Tibial nerve (tissue), 4 donors: Measurements from ENCODE around the gene PDZD2.
"Not testable (repeated sequence)": the region's sequence is repeated elsewhere in the genome, so short reads cannot be mapped to it uniquely, and the experiment has no call there.

Experiments used
- EP300 ChIP-seq, 2 donors: sonication (generic); formaldehyde crosslinking; IDR thresholded peaks; one replicate each; pipeline ENCODE4 v1.6.1; 2017; ENCODE audit warnings: antibody characterized with exemption in 2 of 2, mild to moderate bottlenecking in 1 of 2
- POLR2A ChIP-seq, 2 donors: fragments of 450-650 bp; IDR thresholded peaks; one replicate each; pipeline ENCODE4 v1.6.1; 2017; ENCODE audit warnings: antibody characterized with exemption in 2 of 2, mild to moderate bottlenecking in 2 of 2, moderate library complexity in 2 of 2
- TF ChIP-seq, protein P1 (sequence below), 5 experiments: fragments of 200-600 bp in 3 of 5; fragments of 450-650 bp in 2 of 5; sonication (generic) in 3 of 5; IDR thresholded peaks; one replicate each; pipeline ENCODE4 v1.5.1; 2016 to 2019; ENCODE audit warnings: antibody characterized with exemption in 5 of 5, mild to moderate bottlenecking in 3 of 5, moderate library complexity in 2 of 5

DNA sequence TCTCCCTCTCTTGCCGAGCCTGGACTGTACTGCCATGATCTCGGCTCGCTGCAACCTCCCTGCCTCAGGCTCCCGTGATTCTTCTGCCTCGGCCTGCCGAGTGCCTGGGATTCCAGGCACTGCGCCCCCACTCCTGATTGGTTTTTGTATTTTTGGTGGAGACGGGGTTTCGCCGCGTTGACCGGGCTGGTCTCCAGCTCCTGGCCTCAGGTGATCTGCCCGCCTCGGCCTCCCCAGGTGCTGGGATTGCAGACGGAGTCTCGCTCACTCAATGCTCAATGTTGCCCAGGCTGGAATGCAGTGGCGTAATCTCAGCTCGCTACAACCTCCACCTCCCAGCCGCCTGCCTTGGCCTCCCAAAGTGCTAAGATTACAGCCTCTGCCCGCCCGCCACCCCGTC lies 400.2 kb downstream of the PDZD2 start:
- TF ChIP-seq, protein P1, sequence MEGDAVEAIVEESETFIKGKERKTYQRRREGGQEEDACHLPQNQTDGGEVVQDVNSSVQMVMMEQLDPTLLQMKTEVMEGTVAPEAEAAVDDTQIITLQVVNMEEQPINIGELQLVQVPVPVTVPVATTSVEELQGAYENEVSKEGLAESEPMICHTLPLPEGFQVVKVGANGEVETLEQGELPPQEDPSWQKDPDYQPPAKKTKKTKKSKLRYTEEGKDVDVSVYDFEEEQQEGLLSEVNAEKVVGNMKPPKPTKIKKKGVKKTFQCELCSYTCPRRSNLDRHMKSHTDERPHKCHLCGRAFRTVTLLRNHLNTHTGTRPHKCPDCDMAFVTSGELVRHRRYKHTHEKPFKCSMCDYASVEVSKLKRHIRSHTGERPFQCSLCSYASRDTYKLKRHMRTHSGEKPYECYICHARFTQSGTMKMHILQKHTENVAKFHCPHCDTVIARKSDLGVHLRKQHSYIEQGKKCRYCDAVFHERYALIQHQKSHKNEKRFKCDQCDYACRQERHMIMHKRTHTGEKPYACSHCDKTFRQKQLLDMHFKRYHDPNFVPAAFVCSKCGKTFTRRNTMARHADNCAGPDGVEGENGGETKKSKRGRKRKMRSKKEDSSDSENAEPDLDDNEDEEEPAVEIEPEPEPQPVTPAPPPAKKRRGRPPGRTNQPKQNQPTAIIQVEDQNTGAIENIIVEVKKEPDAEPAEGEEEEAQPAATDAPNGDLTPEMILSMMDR (IDR thresholded peaks at IDR 0.05): not testable (repeated sequence)
- not testable (repeated sequence) for TF ChIP-seq POLR2A, EP300 (IDR thresholded peaks at IDR 0.05)
